ENCODE measurements around the gene COG8.

Gene COG8

DNA sequence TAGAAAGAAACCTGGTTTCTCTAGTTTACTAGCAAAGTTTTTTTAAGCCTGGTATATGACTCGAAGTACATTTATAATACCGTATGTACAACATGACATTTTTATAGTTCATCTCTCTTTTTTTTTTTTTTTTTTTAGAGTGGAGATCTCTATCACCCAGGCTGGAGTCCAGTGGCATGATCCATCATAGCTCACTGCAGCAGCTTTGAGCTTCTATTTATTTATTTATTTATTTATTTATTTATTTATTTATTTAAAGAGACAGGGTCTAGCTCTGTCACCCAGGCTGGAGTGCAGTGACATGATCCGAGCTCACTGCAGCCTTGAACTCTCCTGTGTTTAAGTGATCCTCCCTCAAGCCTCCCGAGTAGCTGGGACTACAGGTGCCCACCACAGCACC, 54.1 kb downstream of the COG8 start:
- Histone ChIP-seq H3K4me3 (no peak overlapping the region), H3K27ac (no peak overlapping the region), H3K36me3 (ENCODE audit: insufficient read depth, low read length) (0 out of 2 replicates have a peak, but pooled peaks cover 3% of the 10 kb centered on the region), H3K9ac (ENCODE audit: insufficient read length) (no peak overlapping the region), H3K9me3 (ENCODE audit: low read depth, low read length) (no peaks in the 10 kb centered on the region)
- DNase-seq (ENCODE audit: low read depth, low spot score), result no peak
- TF ChIP-seq FOXP2 (optimal IDR thresholded peaks at IDR 0.05; ENCODE audit: control extremely low read depth, extremely low read length, insufficient read depth) (no peak), POLR2AphosphoS5 (IDR thresholded peaks at IDR 0.05; ENCODE audit: borderline replicate concordance, low read depth, low read length) (no peak), EZH2 (IDR thresholded peaks at IDR 0.05) (no peak)

DNA sequence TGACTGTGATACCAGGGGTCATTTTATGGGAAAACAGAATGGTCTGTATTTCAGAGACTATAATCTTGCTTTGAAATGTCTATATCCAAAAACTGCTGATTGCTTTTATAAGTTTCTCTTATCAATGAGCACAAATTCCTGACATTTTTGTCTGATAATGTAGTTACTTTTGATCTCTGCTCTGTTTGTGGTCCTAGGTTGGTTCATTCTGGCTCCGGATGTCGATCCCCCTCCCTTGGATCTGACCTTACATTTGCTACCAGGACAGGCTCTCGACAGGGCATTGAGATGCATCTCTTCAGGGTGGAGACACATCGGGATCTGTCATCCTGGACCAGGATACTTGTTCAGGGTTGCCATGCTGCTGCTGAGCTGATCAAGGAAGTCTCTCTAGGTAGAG, 55.5 kb downstream of the COG8 start:
- DNase-seq (ENCODE audit: low read depth, low spot score), result no peak
- no peak overlapping the region for H3K4me3 ChIP-seq
- TF ChIP-seq POLR2AphosphoS5 (IDR thresholded peaks at IDR 0.05; ENCODE audit: borderline replicate concordance, low read depth, low read length) (no peak), FOXP2 (optimal IDR thresholded peaks at IDR 0.05; ENCODE audit: control extremely low read depth, extremely low read length, insufficient read depth) (no peak), EZH2 (IDR thresholded peaks at IDR 0.05) (no peak)
- H3K9ac ChIP-seq (ENCODE audit: insufficient read length), result no peak overlapping the region
- 0 out of 2 replicates have a peak, but pooled peaks cover 3% of the 10 kb centered on the region for H3K36me3 ChIP-seq (ENCODE audit: insufficient read depth, low read length)
- H3K27ac ChIP-seq, result no peak overlapping the region
- no peaks in the 10 kb centered on the region for H3K9me3 ChIP-seq (ENCODE audit: low read depth, low read length)

DNA sequence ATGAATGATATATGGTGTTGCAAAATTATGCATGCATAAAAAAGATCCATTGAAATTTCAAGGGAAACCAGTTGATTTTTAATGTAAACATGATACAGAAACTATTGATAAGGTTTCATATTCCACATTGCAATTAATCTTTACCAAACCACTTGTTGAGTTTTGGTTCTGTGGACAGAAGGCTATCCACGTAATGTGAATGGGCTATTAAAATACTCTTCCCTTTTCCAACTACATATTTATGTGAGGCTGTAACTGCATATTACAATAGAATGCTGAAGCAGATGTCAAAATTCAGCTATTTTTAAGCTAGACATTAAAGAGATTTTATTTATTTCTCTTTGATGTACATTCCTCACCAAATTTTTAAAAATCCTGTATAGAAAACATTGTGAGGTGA, 62.0 kb downstream of the COG8 start:
- Histone ChIP-seq H3K9me3 (ENCODE audit: low read depth, low read length) (no peaks in the 10 kb centered on the region), H3K9ac (ENCODE audit: insufficient read length) (peak overlapping the region; percentile 83), H3K4me3 (peak overlapping the region; percentile 72; the same call in 1 of the 2 replicates), H3K27ac (peak overlapping the region; percentile 100), H3K36me3 (ENCODE audit: insufficient read depth, low read length) (peaks cover 4% of the 10 kb centered on the region; the same call in 1 of the 2 replicates)
- TF ChIP-seq EZH2 (IDR thresholded peaks at IDR 0.05) (no peak), POLR2AphosphoS5 (IDR thresholded peaks at IDR 0.05; ENCODE audit: borderline replicate concordance, low read depth, low read length) (no peak), FOXP2 (optimal IDR thresholded peaks at IDR 0.05; ENCODE audit: control extremely low read depth, extremely low read length, insufficient read depth) (no peak)
- DNase-seq (ENCODE audit: low read depth, low spot score), result no peak

All from SK-N-MC (cell line).